Fibroblast of peridontal ligament (primary cell): ENCODE measurements around the gene GNG7.
"Not testable (repeated sequence)": the region's sequence is repeated elsewhere in the genome, so short reads cannot be mapped to it uniquely, and the experiment has no call there.

Experiments
- DNase-seq: peaks from one replicate; pipeline ENCODE4 v3.0.0-alpha.2; 2010; ENCODE audit errors: extremely low read depth

GNG7 gene

DNA sequence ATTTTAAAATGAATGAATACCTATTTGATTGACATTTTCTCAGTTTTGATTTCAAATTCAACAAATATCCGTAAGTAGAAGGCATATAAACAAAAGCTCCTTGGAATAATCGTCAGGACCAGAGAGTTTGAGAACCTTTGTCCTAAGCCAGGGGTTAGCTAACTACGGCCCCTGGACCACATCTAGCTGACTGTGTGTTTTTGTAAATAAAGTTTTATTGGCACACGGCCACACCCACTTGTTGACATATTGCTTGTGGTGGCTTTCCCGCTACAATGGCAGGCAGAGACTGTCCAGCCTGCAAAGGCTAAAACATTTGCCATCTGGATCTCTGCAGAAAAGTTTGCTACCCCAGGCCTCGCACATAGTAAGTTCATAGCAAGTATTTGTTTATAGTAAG, 83.4 kb downstream of the GNG7 start:
- DNase-seq: no peak

DNA sequence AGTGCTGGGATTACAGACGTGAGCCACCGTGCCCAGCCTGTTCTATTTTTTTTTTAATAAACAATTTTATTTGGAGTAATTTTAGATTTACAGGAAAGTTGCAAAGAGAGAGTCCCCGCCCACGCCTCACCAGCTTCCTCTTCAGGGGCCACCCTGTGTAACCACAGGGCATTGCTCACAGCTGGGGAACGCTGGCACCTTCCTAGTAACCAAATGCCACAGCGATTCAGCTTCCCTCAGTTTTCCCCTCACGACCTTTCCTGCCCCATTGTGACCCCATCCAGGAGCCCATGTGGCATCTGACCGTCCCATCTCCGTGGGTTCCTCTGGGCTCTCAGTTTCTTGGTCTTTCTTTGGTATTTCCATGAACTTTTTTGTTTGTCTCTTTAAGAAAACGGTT, 83.9 kb downstream of the GNG7 start:
- peak; percentile 33 for DNase-seq

DNA sequence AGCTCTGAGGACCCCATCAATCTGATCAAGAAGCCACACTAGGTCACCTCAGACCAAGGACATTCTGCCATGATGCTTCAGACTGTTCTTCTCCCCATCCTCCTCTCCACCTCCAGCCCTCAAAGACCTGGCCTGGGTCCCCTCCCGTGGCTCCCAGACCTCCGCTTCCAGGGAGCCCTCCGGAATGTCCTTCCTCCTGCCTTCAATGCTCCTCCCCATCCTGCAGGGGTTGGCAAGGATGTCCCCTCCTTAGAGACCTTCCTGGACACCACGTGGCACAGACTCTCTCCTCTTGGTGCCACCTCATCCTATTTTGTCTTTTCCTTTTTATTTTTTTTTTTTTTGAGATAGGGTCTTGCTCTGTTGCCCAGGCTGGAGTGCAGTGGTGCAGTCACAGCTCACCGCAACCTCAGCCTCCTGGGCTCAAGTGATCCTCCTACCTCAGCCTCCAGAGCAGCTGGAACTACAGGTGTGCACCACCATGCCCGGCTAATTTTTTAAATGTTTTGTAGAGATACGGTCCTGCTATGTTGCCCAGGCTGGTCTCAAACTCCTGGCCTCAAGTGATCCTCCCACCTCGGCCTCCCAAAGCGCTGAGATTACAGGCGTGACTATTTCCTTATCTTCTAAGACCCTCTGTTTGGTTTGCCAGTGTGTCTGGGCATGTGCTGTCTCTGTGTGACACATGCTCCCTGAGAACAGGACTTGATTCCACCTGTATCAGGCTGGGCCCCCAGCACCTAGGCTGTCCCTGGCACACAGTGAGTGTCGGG, 84.9 kb downstream of the GNG7 start:
- DNase-seq: no peak

DNA sequence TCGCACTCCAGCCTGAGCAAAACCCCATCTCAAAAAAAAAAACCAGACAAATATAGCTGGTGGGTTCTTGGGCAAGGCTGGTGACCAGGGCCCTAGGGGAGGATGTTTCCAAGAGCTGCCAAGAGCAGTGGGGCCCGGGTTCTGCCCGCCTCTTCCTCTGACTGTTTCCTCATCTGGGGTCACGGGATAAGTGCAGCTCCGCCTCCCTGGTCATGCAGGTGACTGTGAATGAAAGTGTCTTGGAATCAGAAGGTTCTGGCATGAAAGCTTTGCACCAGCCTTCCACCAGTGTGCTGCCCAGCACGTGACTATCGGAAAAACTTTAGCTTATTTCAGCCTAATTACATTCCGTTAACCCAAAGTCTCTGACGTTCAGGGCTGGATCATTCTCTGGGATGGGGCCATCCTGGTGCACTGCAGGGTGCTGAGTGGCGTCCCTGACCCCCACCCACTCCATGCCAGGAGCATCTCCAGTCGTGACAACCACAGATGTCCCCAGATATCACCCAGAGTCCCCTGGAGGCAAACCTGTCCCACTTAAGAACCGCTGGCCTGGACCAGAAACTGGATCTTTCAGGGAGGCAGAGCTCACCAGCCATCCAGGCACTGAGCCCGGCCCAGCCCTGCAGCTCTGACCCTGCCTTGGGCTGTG, 85.6 kb downstream of the GNG7 start:
- no peak for DNase-seq

DNA sequence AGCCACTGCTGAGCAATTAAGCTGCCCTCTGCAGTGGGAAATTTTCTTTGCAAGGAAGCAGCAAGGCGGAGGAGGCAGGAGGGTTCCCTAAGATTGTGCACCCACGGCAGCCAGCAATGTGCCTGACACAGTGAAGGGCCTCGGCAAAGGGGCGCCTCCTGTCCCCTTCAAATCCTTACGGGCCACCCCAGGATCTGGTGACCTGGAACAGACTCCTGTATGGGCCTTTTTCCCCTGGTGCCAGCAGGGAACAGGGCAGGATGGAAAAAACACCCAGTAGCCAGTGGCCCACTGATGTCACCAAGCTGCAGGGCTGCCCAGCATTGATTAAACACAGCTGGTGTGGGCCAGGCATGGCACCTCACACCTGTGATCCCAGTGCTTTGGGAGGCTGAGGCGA, 86.7 kb downstream of the GNG7 start:
- DNase-seq: no peak

DNA sequence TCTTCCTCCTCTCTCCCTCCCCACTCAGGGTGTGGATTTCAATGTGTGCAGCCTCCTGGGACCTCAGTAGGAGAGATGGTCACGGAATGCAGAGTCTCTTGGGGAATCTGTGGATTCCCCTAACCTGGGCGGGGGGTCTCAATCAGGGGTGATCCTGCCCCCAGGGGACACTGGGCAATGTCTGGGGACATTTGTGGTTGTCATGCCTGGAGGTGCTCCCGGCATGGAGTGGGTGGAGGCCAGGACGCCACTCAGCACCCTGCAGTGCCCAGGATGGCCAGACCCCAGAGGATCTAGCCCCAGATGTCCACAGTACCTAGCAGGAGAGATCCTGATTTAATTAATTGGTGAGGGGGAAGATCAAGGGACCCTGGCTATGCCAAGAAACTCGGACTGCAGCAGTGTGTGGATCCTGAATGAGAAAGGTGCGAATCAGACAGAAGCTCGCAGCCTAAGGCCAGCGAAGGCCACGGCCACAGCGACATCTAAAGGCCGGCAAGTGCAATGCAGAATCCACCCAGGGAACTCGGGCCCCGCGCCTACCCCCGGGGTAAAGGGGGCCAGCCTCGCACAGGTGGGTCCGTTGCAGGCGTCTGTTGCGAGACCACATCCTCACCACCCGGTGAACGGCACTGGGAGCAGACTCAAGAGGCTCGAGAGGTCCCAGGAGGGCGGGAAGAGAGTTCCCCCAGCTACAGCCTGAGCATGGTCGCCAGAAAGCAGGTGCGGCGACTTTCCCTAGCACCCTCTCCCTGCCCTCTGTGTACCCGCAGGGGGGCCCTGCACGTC, 88.8 kb downstream of the GNG7 start:
- DNase-seq: peak; percentile 35

DNA sequence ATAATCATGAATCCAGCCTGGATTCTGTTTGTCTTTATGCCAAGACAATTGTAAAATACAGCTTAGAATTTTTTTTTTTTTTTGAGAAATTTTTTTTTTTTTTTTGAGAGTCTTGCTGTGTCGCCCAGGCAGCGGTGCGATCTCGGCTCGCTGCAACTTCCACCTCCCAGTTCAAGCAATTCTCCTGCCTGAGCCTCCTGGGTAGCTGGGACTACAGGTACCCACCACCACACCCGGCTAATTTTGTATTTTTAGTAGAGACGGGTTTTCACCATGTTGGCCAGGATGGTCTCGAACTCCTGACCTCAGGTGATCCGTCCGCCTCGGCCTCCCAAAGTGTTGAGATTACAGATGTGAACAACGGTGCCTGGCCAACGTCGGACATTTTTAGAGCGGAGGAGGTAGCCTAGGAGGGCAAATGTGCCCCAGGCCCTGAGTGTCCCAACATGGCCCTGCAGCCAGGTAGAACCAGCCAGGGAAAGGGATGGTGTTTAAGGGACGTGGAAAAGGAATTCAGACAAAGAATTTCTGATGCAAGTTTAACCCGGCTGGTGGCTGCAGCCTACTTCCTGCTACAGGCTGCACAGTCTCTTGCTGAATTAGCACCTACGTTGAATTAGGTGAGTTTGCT, 89.8 kb downstream of the GNG7 start:
- DNase-seq: no peak

DNA sequence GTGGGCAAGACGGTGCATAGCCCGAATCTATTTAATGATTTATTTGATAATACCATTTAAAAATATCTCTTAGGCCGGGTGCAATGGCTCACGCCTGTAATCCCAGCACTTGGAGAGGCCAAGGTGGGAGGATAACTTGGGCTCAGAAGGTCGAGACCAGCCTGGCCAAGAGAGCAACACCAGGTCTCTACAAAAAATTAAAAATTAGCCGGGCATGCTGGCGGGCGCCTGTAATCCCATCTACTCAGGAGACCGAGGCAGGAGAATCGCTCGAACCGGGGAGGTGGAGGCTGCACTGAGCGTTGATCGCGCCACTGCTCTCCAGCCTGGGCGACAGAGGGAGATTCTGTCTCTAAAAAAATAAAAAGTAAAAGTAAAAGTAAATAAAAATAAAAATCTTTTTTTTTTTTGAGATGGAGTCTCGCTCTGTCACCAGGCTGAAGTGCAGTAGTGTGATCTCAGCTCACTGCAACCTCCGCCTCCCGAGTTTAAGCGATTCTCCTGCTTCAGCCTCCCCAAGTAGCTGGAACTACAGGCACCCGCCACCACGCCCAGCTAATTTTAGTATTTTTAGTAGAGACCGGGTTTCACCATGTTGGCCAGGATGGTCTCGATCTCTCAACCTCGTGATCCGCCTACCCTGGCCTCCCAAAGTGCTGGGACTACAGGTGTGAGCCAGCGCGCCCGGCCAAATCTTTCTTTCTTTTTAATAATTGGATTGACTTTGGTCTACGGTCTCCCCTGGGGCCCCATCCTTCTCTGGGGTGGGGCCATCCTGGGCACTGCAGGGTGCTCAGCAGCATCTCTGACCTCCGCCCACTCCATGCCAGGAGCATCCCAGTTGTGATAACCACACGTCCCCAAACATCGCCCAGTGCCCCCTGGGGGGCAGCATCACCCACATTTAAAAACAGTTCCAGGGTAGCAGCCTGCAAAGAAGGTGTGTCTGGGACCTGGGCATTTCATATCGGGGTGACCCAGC, 90.7 kb downstream of the GNG7 start:
- no peak for DNase-seq

DNA sequence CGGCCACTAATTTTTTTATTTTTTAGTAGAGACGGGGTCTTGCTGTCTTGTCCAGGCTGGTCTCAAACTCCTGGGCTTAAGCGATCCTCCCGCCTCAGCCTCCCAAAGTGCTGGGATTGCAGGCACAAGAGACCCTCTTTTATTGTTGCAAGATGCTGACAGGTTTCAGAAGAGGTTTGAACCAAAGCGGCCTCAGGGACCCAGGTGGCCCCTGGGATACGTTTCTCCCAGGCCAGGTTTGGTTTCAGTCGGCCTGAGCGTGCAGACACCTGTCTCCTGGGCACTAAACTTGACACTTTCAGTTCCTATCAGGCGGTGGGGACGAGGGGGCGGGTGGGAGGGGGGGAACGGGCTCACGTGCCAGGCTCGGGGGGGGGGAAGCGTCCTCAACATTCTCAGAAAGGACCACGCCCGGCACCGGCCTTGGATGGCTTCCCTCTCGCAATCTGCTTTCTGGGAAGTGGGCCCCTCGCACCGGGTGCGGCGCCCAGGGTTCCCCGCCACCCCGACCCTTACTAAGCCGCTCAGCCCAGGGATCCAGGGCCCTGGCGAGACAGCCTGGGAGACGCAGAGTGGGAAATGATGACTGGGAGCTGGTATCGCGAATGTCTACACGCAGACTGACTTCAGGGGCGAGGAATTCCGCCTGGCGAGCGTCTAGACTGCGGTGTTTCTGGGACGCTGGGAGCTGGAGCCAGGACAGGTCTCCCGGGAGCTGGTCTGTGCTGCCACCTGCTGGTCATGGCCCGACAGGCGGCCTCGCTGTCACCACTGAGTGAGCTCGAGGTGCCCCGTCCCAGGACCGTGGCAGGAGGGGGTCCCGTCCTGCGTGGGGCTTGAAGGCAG, 91.6 kb downstream of the GNG7 start:
- peak; percentile 91 for DNase-seq

DNA sequence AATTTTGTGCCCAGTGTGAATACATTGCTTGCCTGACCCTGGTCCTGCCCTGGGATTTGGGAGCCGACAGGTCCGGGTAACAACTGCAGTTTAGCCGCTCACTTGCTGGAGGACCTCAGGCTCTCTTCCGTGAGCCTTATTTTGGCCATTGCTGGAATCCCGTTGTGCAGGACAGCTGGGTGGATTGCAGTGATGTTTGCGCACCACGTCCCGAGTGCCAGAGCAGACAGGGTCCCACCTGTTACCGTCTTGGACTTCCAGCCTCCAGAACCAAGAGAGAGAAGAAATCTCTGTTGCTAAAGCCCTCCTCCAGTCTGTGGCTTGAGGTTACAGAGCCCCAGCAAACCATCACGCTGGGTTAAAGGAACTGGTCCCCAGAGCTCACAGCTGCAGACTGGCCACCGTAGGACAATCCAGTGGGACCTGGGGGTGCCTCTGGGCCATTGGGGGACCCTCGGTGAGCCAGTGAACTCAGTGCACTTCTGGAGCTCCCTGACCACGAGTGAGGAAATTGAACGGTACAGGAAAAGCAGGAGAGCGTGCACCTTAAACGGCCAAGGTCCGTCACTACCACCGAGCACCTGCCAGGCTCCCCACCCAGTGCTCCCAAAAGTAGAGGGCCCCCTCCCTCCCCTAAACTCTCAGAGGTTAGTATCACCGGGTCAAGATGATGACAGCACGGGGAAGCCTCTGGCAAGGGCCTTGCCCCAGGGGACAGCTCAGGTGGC, 92.9 kb downstream of the GNG7 start:
- no peak for DNase-seq

DNA sequence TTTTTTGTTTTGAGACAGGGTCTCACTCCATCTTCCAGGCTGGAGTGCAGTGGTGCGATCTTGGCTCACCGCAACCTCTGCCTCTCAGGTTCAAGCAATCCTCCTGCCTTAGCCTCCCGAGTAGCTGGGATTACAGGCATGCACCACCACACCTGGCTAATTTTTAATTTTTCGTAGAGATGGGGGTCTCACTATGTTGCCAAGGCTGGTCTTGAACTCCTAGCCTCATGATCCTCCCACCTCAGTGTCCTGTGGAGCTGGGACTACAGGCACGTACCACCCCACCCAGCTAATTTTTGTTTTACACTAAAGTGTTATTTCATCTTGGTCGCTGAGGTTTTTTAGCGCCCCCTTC, 93.5 kb downstream of the GNG7 start:
- DNase-seq: not testable (repeated sequence)

DNA sequence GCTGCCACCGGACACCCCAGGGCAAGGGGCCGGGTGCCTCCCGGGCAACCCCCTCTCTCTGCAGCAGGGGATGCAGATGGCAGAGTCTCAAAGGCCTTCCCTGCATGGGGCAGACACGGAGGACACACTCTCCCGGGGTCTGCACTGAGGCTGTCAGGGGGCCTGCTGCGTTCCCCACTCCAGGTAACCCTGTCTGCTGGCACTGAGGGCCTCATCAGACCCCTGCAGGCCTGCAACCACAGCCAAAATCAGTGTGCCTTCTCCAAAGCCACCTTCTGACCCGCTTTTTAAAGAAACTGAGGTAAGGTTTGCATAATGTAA, 93.9 kb downstream of the GNG7 start:
- DNase-seq: no peak

DNA sequence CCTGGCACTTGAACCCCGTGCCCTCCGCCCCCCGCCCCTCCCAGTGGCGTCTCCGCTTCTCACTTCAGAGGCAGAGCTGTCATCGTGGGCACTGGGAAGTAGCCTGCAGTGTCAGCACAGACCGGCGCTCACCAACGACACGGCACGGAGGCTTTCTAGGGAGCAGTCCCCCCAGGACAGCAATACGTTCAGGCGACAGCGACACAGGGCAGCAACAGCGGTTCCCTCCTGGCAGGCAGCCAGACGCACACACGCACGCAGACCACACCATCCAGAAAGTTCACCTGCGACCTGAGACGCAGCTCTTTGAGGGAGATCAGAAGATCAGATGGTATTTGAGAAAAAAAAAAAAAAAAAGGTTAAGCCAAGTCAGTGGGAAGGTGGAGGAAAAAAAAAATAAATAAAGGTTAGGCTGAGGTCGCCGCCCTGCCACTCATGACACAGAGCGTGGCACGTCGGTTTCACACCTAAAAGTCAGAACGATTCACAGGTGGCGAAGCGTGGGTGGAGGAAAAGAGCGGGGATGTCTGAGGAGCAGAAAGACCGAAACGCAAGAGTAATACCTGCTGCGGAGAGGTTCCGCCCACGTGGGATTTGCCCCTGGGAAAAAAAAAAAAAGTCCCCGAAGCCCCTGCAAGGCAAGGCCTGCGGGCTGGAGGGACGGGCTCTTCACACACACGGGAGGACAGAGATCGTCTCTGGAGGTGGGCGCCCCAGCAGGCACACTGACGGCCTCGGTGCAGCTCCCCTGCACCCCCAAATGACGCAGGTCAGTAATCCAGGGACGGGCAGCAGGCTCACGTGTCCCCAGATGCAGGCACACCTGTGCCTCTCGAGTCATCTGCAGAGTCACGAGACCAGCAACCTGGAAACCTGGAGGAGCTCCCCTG, 94.5 kb downstream of the GNG7 start:
- DNase-seq: no peak

DNA sequence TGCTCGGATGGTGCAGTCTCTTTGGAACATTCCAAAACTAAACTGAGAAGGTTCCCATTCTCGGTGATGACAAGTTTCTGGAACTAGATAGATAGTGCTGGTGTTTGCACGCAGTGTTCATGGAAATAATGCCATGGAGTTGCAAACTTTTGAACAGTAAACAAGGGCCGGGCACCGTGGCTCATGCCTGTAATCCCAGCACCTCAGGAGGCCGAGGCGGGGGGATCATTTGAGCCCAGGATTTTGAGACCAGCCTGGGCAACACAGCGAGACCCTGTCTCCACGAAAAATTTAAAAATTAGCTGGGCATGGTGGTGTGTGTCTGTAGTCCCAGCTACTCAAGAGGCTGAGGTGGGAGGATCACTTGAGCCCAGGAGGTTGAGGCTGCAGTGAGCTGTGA, 95.7 kb downstream of the GNG7 start:
- not testable (repeated sequence) for DNase-seq

DNA sequence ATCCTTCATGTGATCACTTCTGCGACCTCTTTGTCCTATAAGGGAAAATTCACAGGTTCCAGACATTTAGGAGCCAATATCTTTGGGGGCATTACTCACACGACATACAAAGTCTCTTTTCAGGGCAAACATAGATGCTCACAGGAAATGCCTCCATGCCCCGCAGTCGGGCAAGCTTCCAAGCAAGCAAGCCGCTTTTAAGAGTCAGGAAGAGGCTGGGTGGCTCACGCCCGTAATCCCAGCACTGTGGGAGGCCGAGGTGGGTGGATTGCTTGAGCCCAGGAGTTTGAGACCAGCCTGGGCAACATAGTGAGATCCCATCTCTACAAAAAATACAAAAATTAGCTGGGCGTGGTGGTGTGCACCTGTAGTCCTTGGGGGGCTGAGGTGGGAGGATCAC, 96.6 kb downstream of the GNG7 start:
- not testable (repeated sequence) for DNase-seq

DNA sequence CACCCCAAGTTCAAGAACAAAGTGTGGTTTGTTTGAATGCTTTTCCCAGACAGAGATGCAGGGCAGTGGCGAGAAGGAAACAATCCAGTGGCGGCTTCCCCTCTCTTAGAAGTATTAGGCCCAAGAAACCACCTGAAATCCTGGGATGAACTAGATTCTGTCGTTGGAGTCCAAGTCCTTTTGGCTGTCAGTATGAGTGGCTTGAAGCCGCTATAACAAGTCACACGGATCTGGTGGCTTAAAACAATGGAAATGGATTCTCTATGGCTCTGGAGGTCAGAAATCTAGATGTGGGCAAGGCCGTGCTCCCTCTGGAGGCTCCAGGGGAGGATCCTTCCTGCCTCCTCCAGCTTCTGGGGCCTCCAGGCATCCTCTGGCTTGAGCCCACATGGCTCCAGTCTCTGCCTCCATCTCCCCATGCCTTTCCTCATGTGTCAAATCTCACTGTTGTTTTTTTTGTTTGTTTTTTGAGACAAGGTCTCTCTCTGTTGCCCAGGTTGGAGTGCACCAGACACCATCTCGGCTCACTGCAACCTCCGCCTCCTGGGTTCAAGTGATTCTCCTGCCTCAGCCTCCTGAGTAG, 97.7 kb downstream of the GNG7 start:
- DNase-seq: no peak

DNA sequence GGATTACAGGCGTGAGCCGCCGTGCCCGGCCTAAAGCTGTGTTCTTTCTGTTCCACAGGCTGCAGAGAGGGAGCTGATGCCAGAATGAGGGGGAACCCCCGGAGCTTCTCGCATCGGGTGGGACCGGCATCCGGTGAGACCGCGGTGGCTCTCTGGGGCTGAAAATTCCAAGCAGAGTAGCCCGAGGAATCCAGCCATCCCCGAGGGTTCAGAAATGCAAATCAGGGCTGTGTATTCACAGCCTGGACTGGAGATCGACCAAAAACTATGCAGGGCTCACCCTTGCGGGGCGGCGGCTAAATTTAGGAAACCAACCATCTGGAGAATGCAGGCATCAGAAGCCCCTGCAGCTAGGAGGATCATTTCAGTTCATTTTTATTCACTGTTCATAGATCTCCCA, 99.2 kb downstream of the GNG7 start:
- DNase-seq: peak; percentile 84
